ENCODE measurements around the gene TMEM19. TPM values are rescaled to one million over a fixed set of nuclear protein-coding genes. Genes with fewer than 3 reads are reported as not detected.

Gene TMEM19
- total and polyA plus RNA-seq, 11 donors, result 8.8 to 39.5 (median 28.4) TPM

DNA sequence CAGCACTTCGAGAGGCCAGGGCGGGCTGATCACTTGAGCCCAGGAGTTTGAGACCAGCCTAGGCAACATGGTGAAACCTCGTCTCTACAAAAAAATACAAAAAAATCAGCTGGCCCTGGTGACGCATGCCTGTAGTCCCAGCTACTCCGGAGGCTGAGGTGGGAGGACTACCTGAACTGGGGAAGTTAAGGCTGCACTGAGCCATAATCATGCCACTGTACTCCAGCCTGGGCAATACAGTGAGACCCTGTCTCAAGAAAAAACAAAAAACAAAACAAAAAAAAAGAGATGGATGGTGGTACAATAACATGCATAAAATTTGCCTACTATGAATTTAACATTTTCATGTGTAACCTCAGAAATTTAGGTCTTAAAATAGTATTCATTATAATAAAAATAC lies 19.6 kb upstream of the TMEM19 start:
- Histone ChIP-seq H3K27me3 (no peaks in the 10 kb centered on the region), H3K36me3 (no peaks in the 10 kb centered on the region), H3K27ac (peak overlapping the region in 1 of 12 donors; percentile 95), H3K4me3 (no peak overlapping the region), H3K4me1 (peaks cover 0 to 24% (median 17%) of the 10 kb centered on the region in 12 donors), H3K9me3 (no peaks in the 10 kb centered on the region)
- intact Hi-C loops (cut with DNase I), result loop anchor here in 3 of 10 donors (10.0 kb wide), 3 partner anchors 79 to 179 kb away; partner anchors contain the start of gene RAB21 (in 2 of the 3)
- WGBS, 4 donors, result 92 to 99% (median 97%) methylated on average over 5 of the region's 5 CpGs
- no peak for TF ChIP-seq POLR2A (IDR thresholded peaks at IDR 0.05)
- TF ChIP-seq, protein P1, sequence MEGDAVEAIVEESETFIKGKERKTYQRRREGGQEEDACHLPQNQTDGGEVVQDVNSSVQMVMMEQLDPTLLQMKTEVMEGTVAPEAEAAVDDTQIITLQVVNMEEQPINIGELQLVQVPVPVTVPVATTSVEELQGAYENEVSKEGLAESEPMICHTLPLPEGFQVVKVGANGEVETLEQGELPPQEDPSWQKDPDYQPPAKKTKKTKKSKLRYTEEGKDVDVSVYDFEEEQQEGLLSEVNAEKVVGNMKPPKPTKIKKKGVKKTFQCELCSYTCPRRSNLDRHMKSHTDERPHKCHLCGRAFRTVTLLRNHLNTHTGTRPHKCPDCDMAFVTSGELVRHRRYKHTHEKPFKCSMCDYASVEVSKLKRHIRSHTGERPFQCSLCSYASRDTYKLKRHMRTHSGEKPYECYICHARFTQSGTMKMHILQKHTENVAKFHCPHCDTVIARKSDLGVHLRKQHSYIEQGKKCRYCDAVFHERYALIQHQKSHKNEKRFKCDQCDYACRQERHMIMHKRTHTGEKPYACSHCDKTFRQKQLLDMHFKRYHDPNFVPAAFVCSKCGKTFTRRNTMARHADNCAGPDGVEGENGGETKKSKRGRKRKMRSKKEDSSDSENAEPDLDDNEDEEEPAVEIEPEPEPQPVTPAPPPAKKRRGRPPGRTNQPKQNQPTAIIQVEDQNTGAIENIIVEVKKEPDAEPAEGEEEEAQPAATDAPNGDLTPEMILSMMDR (IDR thresholded peaks at IDR 0.05), result no peak
- no peak for DNase-seq
- no peak for ATAC-seq

DNA sequence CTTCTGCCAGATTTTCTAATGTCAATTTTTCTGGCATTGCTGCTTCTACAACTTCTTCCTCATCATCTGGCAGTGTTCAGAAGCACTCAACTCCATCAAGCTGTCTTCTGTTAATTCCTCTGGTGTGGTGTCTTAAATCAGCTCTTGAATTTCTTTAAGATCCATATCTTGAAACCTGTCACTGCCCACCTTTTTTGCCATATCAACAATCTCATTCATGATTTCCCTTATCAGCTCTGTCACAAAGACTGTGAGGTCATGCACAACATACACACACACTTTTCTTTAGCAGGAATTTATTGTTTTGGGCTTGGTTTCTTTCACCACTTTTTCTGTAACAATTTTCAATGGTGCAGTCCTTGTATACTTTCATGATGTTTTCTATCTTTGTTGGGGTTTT lies 14.6 kb upstream of the TMEM19 start:
- Histone ChIP-seq H3K4me1 (peaks cover 0 to 4% (median 0%) of the 10 kb centered on the region in 12 donors), H3K27ac (no peak overlapping the region), H3K27me3 (no peaks in the 10 kb centered on the region), H3K9me3 (no peaks in the 10 kb centered on the region), H3K4me3 (no peak overlapping the region), H3K36me3 (peaks cover 0 to 7% (median 0%) of the 10 kb centered on the region in 9 donors)
- intact Hi-C loops (cut with DNase I), result no loop called here
- DNase-seq, result no peak
- TF ChIP-seq POLR2A (IDR thresholded peaks at IDR 0.05), result no peak
- TF ChIP-seq, protein P1 (IDR thresholded peaks at IDR 0.05), result no peak
- ATAC-seq, result no peak

DNA sequence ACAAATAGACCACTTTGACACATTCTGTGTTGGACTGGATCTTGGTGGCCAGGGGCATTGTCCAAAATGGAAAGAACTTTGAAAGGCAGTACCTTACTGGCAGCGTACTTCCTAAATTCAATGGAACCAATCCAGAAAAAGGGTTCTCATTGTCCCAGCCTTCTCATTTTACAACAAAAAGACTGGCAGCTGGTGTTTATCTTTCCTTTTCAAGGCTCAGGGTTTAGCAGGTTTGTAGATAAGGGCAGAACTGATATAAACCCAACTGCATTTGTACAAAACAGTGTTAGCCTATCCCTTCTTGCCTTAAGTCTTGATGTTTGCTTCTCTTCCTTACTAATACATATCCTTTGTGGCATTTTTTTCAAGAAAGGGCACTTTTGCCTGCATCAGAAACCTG lies 14.1 kb upstream of the TMEM19 start:
- TF ChIP-seq POLR2A (IDR thresholded peaks at IDR 0.05), result no peak
- TF ChIP-seq, protein P1 (IDR thresholded peaks at IDR 0.05), result no peak
- Histone ChIP-seq H3K27me3 (no peaks in the 10 kb centered on the region), H3K4me3 (no peak overlapping the region), H3K36me3 (peaks cover 0 to 10% (median 0%) of the 10 kb centered on the region in 9 donors), H3K4me1 (peaks cover 0 to 4% (median 0%) of the 10 kb centered on the region in 12 donors), H3K27ac (no peak overlapping the region), H3K9me3 (no peaks in the 10 kb centered on the region)
- intact Hi-C loops (cut with DNase I), result no loop called here
- no peak for DNase-seq
- ATAC-seq, result no peak
- 78 to 100% (median 88%) methylated on average over 1 of the region's 1 CpG for WGBS, 4 donors

DNA sequence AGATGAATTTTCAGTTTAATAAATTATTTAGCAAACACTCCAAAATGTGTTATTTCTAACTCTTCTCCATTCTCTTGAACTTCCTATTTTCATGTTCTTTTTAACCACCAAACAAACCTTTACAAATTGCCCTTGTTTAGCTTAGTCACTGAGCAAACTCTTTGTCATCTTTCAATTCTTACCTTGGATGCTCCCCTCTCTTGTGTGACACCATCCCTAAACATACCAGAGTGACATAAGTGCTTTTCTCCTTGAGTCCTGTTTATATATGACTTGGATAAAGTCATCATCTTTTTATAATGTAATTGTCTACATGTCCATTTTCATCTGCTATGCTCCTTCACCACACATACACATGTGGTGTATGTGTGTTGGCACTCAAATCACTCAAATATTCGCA lies 3.4 kb upstream of the TMEM19 start:
- no peaks in the 10 kb centered on the region for H3K9me3 ChIP-seq
- intact Hi-C loops (cut with DNase I), result loop anchor here in 1 of 10 donors (10.0 kb wide), 1 partner anchor 62 kb away; no protein-coding TSS in a partner anchor
- WGBS, 4 donors, result 95 to 97% (median 96%) methylated on average over 1 of the region's 1 CpG
- H3K27ac ChIP-seq, result no peak overlapping the region
- no peaks in the 10 kb centered on the region for H3K27me3 ChIP-seq
- H3K4me1 ChIP-seq, result peaks cover 0 to 29% (median 12%) of the 10 kb centered on the region in 12 donors
- peaks cover 0 to 3% (median 0%) of the 10 kb centered on the region in 9 donors for H3K36me3 ChIP-seq
- no peak overlapping the region for H3K4me3 ChIP-seq
- no peak for TF ChIP-seq POLR2A (IDR thresholded peaks at IDR 0.05)
- TF ChIP-seq, protein P1 (IDR thresholded peaks at IDR 0.05), result no peak
- no peak for DNase-seq
- no peak for ATAC-seq
